HG03469 (cell line): ENCODE data around the gene C20orf141.
"Not testable (repeated sequence)": the region's sequence is repeated elsewhere in the genome, so short reads cannot be mapped to it uniquely, and the experiment has no call there.

Source experiments
- ATAC-seq: cut with Tn5 transposase; IDR thresholded peaks from one replicate; pipeline ENCODE4 v1.9.1; 2021; ENCODE audit warnings: mild to moderate bottlenecking, moderate library complexity, moderate number of reproducible peaks; ENCODE audit not compliant: unreplicated experiment

Gene C20orf141

DNA sequence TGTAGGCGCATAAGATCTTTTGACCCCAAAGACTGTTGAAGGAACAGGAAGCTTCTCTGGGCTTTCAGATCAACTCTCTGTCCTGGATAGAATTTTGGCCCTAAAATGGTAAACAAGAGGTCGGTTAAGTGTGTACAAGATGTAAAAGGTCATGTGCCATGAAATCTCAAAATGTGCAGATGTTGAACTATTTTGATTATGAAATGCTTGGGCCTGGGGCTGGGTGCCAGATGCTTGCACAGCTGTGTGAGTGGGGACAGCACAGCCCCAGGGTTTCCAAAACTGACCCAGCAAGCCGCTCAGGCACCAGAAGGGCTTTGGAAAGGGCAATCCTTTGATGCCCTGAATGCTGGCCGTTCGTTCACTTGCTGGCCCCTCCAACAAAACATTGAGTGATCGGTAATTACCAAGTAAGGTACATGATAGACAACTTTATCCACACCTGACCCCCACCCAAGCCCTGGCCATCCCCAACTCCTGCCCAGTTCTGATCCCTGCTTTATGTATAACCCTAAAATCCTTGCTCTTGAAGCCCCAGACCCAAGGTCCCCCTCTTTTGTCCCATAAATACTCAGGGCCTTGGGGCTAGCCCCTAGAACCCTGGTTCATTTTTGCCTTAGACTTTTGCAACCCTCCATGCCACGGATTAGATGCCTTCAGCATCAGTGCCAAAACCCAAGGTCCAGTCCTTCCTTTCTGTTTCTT lies 3.3 kb downstream of the C20orf141 start:
- no peak for ATAC-seq

DNA sequence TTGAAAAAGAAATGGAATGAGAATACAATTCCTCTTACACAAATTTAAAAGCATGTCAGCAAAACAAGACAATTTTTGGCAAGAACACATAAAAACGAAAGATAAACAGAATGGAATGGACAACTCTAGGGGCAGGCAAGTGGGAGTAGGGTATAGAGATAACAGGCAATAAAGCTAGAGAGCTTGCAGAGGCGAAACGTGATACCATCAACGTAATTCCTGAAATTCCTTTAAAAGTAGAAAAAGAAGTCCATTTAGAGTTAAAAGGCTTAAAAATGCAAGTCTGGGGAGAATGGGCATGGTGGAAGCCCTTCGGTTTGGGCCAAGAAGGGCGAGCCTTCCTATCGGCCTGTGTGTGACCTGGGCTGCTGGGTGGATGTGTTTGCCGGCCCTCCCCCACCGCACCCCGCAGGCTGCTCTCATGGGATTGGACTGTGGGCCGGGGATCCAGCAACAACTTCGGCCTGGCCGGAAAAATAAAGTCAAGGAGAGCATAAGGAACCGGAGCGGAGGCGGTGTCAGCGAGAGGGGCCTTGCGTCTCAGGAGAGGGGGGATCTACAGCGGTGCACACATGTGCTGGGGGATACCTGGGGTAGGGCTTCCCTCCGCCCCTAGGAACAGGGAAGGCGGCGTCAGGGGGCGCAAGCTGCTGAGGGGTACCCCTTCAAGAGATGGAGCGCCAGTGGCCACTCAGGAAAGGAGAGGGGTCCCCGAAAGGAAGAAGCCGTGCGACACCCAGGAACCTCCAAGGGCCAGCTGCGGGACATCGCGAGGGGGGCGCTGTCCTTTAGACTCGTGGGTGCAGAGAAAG lies 5.5 kb downstream of the C20orf141 start:
- ATAC-seq: no peak

DNA sequence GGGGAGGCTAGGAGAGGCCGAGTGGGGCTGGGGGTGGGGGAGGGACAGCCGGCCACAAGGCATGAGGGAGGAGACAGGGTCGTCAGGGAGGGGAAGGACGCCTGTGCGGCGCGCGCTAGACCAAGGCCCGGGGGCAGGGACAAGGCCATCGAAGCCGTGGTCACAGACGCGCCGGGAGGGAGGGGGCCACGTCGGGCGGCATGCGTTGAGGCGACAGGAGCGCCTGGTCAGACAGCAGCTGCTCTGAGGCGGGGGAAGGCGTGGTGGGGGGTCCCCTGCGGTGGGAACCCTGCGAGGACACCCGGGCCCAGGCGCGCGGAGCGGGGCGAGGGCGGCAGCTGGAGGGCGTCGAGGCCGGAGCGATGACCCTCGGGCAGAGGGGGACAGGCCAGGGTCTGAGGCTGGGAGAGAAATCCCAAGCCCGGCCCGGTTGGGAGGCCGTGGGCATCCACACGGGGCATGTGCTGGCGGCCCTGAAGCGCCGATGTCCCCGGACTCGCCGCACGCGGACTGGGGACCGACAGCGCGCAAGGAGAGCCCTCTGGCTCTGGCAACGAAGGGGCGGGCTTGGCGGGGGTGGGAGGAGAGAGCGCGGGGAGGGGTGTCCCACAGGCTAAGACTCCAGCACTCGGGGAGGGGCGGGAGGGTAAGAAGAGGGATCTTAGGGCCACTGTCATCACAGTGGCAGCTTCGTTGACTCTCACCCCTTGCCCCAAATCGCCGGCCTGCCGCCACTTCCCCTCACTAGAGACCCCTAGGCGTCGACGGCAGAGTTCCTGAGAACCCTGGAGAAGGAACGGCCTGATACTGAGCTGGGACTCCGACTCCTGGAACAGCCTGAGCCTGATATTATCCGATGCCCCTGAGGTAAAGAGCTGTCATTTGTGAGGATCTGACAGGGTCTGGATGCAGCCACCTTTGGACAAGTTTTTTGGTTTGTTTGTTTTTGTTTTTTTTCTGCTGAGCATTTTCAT lies 6.4 kb downstream of the C20orf141 start:
- ATAC-seq: no peak

DNA sequence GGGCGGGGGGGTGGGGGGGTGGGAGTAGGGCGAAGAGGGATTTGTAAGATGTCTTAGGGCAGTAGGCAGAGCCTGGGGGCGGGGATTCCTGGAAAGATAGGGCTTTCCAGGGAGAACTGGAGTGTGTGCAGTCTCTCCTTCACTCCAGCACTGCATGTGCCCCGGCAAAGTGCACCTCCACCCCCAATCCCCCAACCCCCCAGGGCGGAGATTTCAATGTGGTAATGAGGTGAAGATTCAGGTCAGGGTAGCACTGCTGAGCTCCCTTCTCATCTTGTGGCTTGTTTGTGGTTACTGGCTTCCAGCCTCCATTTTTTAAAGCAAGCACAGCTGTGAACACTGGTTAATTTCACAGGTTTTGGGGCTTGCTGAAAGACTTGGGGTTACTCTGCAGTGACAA lies 7.3 kb downstream of the C20orf141 start:
- no peak for ATAC-seq

DNA sequence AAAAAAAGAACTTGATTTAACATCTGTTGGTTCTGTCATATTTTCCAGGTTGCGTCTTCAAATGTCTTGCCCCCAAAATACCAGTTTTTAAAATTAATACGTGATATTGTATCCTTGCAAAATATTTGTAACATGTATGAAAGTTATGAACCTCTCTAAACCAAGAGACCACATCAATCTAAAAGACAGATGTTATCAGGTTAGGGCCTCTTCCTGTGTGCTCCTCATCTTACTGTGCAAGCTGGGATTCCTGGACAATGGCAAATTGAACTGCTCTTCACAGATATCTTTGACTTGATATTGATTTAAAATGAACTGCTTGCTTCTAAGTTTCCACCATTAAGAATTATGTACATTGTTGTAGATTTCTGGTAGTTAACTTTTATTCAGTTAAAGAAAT lies 11.0 kb downstream of the C20orf141 start:
- ATAC-seq: no peak

DNA sequence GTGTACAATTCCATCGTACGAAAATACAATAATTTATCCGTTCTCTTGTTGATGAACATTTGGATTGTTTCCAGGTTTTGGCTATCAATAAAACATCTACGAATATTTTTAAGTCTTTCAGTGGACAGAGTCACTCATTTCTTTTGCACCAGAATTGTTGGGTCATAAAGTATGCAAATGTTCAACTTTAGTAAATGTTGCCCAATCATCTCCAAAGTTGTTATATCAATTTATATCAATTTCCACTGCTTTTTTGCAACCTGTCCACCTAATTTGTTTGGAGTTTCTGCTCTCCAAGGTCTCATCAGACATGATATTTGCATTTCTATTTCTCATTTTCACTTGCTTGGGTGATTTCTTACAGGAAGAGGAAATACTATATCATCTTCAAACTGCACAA lies 11.9 kb downstream of the C20orf141 start:
- ATAC-seq: no peak

DNA sequence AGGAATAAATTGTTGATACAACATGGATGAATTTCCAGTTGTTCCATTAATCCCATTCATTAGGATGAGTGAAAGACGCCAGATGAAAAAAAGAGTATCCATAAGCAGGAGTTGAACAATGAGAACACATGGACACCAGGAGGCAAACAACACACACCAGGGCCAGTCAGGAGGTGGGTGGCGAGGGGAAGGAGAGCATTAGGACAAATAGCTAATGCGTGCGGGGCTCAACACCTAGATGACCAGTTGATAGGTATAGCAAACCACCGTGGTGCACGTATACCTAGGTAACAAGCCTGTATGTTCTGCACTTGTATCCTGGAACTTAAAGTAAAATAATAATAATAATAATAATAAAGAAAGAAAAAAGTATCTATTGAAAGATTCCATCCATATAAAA lies 14.6 kb downstream of the C20orf141 start:
- no peak for ATAC-seq

DNA sequence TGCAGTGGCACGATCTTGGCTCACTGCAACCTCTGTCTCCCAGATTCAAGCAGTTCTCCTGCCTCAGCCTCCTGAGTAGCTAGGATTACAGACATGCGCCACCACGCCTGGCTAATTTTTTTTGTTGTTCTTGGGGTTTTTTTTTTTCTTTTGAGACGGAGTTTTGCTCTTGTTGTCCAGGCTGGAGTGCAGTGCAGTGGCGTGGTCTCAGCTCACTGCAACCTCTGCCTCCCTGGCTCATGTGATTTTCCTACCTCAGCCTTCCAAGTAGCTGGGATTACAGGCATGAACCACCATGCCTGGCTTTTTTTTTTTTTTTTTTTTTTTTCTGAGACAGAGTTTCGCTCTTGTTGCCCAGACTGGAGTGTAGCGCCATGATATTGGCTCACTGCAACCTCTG lies 16.4 kb downstream of the C20orf141 start:
- not testable (repeated sequence) for ATAC-seq

DNA sequence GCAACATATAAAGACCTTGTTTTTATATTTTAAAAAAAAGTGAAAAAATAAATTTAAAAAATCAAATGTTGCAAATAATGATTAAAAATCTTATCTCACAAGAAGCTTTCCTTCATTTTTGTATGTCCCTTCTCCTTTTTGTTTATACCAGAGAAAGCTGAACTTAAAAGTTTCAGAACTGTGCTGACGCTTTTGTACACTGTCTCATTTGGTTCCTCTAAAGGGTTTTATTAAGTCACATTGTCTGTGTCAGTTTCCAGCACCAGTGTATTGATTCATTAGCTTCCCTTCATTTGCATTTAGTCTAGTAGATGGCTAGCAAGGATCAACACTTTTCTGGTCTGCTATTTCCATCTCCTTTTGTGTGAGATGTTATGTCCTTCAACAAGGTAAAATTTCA lies 19.0 kb downstream of the C20orf141 start:
- no peak for ATAC-seq

DNA sequence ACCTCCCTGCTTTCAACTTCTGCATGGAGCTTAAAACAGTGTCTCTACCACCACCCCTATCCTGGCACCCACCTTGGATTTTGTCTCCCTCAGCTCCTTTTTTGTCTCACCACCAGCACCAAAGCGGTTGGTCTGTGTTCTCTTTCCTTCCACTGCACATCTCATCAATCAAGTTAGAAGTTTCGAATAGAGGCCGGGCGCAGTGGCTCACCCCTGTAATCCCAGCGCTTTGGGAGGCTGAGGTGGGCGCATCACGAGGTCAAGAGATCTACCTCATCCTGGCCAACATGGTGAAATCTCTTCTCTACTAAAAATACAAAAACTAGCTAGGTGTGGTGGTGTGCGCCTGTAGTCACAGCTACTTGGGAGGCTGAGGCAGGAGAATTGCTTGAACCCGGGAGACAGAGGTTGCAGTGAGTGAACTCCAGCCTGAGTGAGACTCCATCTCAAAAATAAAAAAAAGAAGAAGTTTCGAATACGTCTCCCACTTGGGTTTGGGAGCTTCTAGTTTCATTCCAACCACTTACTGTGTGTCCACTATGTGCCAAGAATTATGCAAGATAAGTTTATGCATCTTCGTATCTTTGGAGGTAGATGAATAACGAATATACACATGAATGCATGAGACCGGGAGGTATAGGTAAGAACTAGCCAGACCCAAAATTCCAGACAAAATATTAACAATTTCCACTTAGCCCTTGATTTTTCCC lies 19.8 kb downstream of the C20orf141 start:
- no peak for ATAC-seq

DNA sequence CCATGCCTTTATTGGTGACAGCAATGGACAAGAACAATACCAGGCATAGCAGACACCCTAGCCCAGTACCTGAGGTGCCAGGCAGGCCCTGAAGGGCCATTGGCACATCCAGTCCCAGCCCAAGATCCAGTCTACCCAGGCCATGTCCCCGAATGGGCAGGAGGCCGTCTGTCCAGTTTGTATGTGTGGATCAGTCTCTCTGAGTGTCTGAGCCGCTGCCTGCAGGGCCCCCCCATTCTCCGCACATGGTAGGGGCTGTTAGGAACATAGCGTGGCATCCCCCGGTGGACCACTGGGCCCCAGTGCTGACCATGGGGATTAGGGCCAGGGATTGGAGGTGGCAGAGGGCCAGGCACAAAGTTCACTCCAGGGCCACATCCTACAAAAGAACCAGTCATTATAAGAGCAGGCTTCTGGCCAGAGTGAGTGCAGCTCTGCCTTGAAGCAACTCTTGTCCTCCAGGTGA lies 20.6 kb downstream of the C20orf141 start:
- no peak for ATAC-seq

DNA sequence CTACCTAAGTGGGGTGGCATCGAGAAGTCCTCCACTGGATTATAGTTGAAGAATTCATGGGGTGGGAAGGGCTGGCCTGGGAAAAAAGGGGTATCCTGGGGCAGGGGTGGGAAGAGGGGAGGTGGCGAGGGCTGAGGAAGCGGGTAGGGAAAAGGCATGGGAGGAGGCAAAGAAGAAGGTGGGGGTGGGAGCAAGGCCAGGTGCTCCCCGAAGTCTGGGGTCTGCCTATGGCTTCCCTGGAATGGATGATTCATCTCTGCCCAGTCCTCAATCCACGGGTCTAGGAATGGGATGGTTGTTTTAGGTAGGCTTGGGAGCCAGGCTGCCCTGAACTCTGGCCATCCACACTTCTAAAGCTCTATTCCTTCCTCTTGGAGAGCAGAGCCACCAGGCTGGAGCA lies 21.2 kb downstream of the C20orf141 start:
- no peak for ATAC-seq

DNA sequence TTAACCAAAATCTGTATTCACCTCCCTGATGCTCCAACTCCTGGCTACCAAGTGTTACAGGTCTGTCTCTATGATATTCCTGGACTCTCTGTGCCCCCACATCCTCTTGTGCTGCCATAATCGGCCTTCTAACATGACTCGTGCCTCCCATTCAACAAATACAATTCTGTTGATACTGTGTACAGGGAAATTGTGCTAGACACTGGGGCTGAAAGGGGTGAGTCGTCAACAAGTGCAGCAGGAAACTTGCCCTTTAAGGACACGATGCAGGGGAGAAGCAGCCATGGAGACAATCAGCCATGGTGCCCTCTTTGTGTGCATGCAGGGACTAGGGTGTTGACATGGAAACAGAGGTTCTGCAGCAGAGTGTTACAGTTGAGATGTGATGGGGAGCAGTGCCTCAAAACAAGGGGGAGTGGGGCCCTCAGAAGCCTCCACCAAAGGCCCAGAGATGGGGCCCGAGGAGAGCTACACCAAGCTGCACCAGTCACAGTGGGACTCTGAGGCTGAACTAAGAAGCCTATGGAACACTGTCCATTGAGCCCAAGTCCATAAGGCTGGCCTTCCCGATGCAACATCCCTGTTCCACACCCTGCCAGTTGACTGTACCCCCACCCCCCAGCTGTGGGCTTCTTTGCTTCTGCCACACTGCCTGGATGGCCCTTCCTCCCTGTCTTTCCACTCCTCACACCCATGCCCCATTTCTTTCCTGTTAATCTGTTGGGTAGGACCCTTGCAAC lies 22.6 kb downstream of the C20orf141 start:
- no peak for ATAC-seq

DNA sequence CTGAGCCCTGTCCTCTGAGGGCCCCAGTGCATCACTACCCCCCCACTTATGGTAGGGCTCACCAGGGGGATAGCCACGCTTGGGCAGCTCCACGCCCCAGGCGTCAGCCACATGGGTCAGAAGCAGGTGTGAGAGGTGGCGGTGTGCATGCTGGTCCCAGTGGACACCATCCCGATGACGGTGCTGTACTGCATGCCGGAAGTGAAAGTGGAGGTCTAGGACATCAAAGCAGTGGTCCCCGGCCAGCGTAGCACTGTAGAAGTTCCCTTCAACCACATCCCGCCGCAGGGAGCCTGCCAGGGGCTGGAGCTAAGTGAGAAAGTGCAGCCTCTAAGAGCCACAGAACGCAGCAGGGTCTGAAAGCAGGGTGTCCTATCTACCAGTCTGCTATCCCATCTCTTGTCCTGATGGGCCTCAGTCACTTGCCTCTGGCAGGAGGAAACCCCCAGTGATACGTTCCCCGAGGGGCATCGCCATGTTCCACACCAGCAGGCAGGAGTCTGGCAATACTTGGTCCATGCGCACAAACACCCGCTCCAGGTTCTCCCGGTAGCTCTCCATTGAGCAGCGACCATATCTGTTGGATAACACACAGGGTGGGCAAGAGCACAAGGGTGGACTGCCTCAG lies 23.5 kb downstream of the C20orf141 start:
- ATAC-seq: no peak

DNA sequence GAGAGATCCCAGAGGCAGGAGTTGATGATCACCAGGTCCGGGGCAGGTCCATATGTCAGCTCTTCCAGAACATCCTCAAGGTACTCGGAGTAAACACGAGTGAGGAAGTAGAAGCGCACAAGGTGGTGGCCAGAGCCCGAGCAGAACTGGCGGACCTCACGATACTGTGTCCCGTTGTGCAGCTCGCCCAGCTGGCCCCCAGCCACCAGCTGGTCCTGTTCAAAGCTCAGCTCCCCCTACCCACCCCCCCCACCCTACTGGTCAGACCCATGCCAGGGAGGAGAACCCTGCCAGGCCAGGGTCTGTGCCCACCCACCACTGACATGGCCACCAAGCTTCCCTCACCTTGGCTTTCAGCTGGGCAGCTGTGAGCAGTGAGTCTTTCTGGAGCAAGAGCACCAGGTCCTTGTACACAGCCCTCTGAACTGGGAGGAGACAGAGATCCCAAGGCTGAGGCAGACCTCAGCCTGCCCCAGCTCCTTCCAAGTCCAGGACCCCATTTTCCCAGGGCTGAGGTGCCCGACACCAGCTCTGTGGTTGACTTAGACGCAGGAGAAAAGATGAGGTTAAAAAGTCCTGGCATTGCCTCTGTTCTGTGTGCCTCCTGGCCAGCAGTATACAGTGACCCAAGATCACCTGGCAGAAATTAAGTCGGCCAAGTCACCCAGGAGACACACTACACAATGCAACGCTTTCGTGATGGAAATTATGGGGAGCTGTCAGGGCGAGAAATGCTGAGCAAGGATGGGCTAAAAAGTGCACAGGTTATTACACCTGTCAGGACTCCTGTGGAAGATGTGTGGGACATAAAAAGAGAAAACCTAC lies 24.3 kb downstream of the C20orf141 start:
- no peak for ATAC-seq

DNA sequence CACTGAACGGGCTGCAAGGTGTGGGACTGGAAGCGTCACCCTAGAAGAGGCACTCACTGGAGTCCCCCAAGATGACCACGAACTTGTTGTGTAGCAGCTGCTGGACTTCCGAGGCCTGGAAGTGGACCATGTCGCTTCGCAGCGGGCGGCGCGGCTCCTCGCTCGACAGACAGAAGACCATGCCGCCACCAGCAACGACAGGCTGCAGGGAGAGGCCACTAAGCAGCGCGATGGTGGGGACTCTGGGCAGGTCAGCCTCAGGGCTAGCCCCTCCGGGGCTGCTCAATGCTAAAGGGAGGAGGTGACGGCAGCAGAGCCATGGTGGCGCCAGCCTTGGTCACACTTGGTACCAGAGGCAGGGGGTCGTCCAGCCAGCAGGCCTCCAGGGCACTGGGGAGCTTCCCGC lies 24.9 kb downstream of the C20orf141 start:
- ATAC-seq: no peak

DNA sequence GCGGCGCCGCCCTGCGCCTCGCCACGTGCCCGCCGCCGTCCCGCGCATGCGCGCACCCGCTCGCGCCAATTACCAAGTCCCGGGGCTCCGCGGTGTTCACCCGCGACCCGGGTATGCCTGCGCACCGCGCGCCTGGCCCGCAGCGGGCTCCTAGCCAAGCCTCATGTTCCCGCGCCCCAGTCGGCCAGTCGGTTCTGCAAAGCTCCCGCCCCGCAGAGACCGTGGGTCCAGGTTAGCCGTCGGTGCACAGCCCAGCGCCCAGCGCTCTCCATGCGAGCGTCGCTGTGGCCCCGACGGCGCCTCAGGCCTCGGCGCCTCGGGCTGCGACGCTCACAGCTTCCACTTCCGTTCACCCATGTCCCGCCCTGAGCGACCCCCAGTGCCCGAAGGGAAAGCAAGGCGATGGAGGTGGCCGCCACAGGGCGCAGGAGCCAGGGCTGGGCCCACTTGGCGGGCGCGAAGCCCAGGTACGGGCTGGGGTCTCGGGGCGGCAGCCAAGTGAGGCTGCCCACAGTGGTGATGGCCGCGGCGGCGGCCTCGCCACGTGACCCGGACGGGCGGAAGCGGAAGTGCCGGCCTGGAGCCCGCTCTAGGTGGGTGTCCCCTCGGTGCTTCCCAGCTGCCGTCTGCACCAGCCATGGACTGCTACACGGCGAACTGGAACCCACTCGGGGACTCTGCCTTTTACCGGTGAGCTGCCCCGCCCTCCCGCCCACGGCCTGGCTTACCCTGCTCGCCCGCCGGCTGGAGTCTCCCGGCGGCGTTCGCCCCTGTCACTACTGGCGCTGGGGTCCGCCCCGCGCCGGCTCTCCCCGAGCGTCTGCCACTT lies 25.6 kb downstream of the C20orf141 start, which contains the start of the genes PCED1A and VPS16:
PCED1A (minus strand) TSS at position 518 of the 829 bp plus-strand sequence. CDS start 743 bp downstream, outside the sequence.
VPS16 (plus strand) TSS at position 608 of the 829 bp plus-strand sequence; CDS start at position 638, 30 bp downstream.
- ATAC-seq: peak; percentile 80
